ENCODE measurements around the gene ALDH18A1.

- TF ChIP-seq CTCF (IDR thresholded peaks at IDR 0.05) (no peak), SOX15 (CRISPR knock-in tag; IDR thresholded peaks at IDR 0.05) (no peak), CREB1 (CRISPR knock-in tag; IDR thresholded peaks at IDR 0.05) (no peak)
Observed at GRCh38 chr10:95663496-95663895, 7.0 kb upstream of the ALDH18A1 start.

Data from WTC11 (cell line).